NCI-H1105 (cell line): ENCODE measurements around the gene MRPL51.
"Not testable (repeated sequence)": the region's sequence is repeated elsewhere in the genome, so short reads cannot be mapped to it uniquely, and the experiment has no call there.

Experiments
- DNase-seq: peaks from one replicate; lab custom pipeline; 2025; lab: John Stamatoyannopoulos, UW

MRPL51 gene

GRCh38 chr12:6532051-6532926 is 39.2 kb upstream of the MRPL51 start:
- DNase-seq = peak; percentile 69

GRCh38 chr12:6530576-6531260 is 37.7 kb upstream of the MRPL51 start:
- no peak for DNase-seq

DNA sequence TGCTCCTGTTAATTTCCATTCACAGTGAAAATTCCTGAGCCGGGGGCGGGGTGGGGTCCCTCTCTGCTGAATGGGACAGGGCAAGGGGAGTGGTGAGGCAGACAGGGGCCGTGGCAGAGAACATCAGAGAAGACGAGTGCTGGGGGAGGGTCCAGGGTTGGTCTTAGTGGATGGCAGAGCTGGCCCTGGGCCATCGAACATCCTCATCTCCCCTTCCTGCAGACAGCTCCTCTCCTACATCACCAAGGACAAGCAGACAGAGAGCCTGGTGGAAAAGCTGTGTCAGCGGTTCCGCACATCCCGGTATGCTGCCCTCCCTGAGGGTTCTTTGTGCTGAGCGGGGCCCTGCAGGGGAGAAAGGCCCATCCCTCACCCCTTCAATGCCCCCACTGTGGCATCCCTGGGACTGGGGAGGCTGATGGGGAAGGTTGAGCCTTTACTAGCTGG is 36.3 kb upstream of the MRPL51 start:
- DNase-seq = no peak

DNA sequence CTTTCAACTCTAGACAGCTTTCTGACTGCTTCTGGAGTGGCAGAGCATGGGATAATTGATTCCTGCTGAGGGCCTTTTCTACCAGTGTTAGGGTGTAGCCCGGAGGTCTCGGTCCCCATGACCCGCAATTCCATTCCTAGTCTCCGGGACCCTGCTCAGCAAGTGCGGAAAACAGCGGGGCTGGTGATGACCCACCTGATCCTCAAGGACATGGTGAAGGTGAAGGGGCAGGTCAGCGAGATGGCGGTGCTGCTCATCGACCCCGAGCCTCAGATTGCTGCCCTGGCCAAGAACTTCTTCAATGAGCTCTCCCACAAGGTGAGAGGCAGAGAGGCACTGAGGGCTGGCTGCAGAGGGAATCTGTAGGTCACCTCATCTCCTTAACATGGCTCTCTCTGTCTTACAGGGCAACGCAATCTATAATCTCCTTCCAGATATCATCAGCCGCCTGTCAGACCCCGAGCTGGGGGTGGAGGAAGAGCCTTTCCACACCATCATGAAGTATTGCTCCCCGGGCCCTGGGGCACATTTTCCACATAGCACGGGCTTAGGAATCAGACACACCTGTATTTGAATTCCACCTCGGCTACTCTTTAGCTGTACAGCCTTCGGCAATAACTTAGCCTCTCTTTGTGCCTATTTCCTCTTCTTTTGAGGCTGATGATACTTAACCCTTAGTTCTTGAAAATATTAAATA is 35.6 kb upstream of the MRPL51 start:
- no peak for DNase-seq

GRCh38 chr12:6527711-6528110 is 34.6 kb upstream of the MRPL51 start:
- DNase-seq = no peak

GRCh38 chr12:6526766-6527525 is 33.9 kb upstream of the MRPL51 start:
- DNase-seq = no peak

- DNase-seq = no peak
Observed at GRCh38 chr12:6526201-6526600, 33.1 kb upstream of the MRPL51 start.

GRCh38 chr12:6524648-6525047 is 31.6 kb upstream of the MRPL51 start:
- no peak for DNase-seq

- DNase-seq = no peak
Observed at GRCh38 chr12:6523708-6524107, 30.6 kb upstream of the MRPL51 start.

DNA sequence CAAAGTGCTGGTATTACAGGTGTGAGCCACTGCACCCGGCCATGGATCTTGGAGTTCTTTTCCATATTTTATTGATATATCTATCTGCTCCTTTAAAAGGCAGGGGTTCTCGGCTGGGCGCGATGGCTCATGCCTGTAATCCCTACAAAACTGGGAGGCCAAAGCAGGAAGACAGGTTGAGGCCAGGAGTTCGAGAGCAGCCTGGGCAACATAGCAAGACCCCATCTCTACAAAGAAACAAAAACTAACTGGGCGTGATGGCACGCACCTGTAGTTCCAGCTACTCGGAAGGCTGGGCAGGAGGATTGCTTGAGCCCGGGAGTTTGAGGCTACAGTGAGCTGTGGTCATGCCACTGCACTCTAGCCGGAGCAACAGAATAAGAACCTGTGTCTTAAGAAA is 29.1 kb upstream of the MRPL51 start:
- DNase-seq = no peak

DNA sequence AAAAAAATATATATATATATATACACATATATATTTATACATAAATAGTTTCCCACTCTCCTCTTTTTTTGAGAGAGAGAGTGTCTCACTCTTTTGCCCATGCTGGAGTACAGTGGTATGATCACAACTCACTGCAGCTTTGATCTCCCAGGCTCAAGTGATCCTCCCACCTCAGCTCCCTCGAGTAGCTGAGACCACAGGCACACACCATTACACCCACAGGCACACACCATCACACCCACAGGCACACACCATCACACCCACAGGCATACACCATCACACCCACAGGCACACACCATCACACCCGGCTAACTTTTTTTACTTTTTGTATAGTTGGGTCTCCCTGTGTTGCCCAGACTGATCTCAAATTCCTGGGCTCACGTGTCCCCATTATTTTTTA is 27.1 kb upstream of the MRPL51 start:
- no peak for DNase-seq

GRCh38 chr12:6508087-6508486 is 15.0 kb upstream of the MRPL51 start:
- DNase-seq = no peak

GRCh38 chr12:6507102-6507998 is 14.3 kb upstream of the MRPL51 start:
- no peak for DNase-seq

GRCh38 chr12:6500466-6500865 is 7.4 kb upstream of the MRPL51 start:
- DNase-seq = no peak

DNA sequence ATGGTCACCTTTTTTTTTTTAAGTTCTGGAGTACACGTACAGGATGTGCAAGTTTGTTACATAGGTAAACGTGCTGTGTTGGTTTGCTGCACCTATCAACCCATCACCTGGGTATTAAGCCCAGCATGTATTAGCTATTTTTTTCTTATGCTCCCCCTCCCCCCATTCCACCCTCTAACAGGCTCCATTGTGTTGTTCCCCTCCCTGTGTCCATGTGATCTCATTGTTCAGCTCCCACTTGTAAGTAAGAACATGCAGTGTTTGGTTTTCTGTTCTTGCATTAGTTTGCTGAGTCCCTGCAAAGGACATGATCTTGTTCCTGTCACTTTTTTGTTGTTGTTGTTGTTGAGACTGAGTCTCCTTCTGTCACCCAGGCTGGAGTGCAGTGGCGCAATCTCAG is 4.2 kb upstream of the MRPL51 start:
- DNase-seq = not testable (repeated sequence)

DNA sequence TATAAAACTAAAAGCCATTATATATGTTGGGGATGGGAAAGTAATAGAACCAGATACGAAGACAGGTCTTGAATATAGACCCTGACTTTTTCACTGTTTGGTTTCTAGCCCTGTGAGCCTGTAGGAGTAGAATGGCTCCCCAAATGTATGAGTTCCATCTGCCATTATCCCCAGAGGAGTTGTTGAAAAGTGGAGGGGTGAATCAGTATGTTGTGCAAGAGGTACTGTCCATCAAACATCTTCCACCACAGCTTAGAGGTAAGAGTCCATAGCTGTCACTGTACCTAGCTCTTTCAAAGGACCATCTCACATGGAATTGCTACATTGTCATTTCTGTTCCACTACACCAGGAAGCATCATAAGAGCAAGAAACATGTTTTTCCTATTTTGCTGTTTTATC is 1.9 kb upstream of the MRPL51 start:
- DNase-seq = no peak

DNA sequence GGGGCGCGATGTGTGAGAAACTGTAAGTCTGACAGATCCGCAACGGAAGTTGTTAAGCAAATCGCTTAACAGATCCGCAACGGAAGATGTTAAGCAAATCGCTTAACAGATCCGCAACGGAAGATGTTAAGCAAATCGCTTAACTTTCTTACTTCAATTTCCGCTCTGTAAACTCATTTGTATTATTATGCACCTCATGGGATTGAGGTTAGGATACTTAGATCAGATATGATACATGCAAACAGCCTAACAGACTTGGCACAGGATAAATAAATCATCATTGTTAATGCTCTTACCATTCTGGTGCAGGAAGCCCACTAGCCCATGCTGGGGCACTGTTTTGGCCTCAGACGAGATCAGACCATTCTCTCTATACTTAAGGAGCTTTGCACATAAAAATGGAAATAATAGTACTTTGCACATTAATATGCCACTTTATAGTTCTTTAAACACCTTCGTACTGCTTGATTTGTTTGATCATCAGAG is 1.2 kb upstream of the MRPL51 start:
- DNase-seq = no peak

GRCh38 chr12:6493497-6494257 is 615 bp upstream of the MRPL51 start, which contains the start of gene NCAPD2:
TSS of gene NCAPD2 (plus strand) at chr12:6494102. CDS start at chr12:6495099, 997 bp downstream.
- DNase-seq = peak; percentile 98

DNA sequence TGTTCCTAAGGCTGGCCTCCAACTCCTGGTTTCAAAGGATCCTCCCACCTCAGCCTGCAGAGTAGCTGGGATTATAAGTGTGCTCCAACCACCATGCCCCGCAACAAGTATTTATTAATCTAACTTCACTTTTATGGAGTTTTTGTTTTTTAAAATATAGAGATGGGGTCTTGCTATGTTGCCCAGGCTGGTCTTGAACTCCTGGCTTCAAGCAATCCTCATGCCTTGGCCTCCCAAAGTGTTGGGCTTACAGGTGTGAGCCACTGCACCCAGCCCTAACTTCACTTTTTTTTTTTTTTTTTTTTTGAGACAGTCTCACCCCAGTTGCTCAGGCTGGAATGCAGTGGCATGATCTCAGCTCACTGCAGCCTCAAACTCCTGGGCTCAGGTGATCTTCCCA is 2.4 kb downstream of the MRPL51 start:
- DNase-seq = not testable (repeated sequence)

GRCh38 chr12:6489449-6489848 is 3.6 kb downstream of the MRPL51 start:
- DNase-seq = no peak
